ENCODE results near the gene TBL1XR1. TPM values are rescaled to one million over a fixed set of nuclear protein-coding genes. Genes with fewer than 3 reads are reported as not detected.
A peak's percentile ranks its signal among the peaks of the same experiment; 100 is the strongest.

The TBL1XR1 gene
- polyA plus RNA-seq (2013, experiment 1 of 2; ENCODE audit: insufficient read length): 70.9 TPM
- 78.8 TPM for polyA plus RNA-seq (2013, experiment 2 of 2; ENCODE audit: insufficient read length)

- peak; percentile 96 for DNase-seq
Observed at GRCh38 chr3:177197041-177197726, at the start of gene TBL1XR1. TSS of gene TBL1XR1 (minus strand) at chr3:177197482. CDS start at chr3:177064977, 132,505 bp downstream.

GRCh38 chr3:177245250-177245649 lies 48.0 kb upstream of the TBL1XR1 start:
- DNase-seq: no peak

GRCh38 chr3:177244606-177245005 lies 47.3 kb upstream of the TBL1XR1 start:
- DNase-seq: no peak

- DNase-seq: no peak
Observed at GRCh38 chr3:177238686-177239216, 41.5 kb upstream of the TBL1XR1 start.

- DNase-seq: no peak
Observed at GRCh38 chr3:177237206-177237605, 39.9 kb upstream of the TBL1XR1 start.

GRCh38 chr3:177236704-177237103 lies 39.4 kb upstream of the TBL1XR1 start:
- DNase-seq: no peak

GRCh38 chr3:177234121-177234520 lies 36.8 kb upstream of the TBL1XR1 start:
- no peak for DNase-seq

- no peak for DNase-seq
Observed at GRCh38 chr3:177231242-177231641, 34.0 kb upstream of the TBL1XR1 start.

GRCh38 chr3:177230641-177231040 lies 33.4 kb upstream of the TBL1XR1 start:
- no peak for DNase-seq

- peak; percentile 17 for DNase-seq
Observed at GRCh38 chr3:177229791-177230190, 32.5 kb upstream of the TBL1XR1 start.

GRCh38 chr3:177228601-177229190 lies 31.4 kb upstream of the TBL1XR1 start:
- no peak for DNase-seq

GRCh38 chr3:177224414-177224813 lies 27.1 kb upstream of the TBL1XR1 start:
- peak; percentile 11 for DNase-seq

- no peak for DNase-seq
Observed at GRCh38 chr3:177221744-177222143, 24.5 kb upstream of the TBL1XR1 start.

- DNase-seq: no peak
Observed at GRCh38 chr3:177220136-177220974, 23.1 kb upstream of the TBL1XR1 start.

- DNase-seq: peak; percentile 33
Observed at GRCh38 chr3:177213801-177214535, 16.7 kb upstream of the TBL1XR1 start.

- no peak for DNase-seq
Observed at GRCh38 chr3:177212756-177213155, 15.5 kb upstream of the TBL1XR1 start.

- DNase-seq: no peak
Observed at GRCh38 chr3:177212278-177212610, 15.0 kb upstream of the TBL1XR1 start.

- no peak for DNase-seq
Observed at GRCh38 chr3:177211503-177212277, 14.4 kb upstream of the TBL1XR1 start.

- no peak for DNase-seq
Observed at GRCh38 chr3:177210744-177211502, 13.6 kb upstream of the TBL1XR1 start.

GRCh38 chr3:177209509-177209908 lies 12.2 kb upstream of the TBL1XR1 start:
- no peak for DNase-seq

- DNase-seq: no peak
Observed at GRCh38 chr3:177208781-177209180, 11.5 kb upstream of the TBL1XR1 start.

Measured in fibroblast of skin of scalp (primary cell).